B cell (primary cell): ENCODE data around the gene CSF1R.

ENCODE experiments used
- CTCF ChIP-seq: fragments of 200-600 bp; IDR thresholded peaks from one replicate; pipeline ENCODE4 v1.8.0; 2022; ENCODE audit warnings: antibody characterized with exemption, mild to moderate bottlenecking
- EZH2 ChIP-seq: IDR thresholded peaks from 2 replicates; pipeline ENCODE4 v1.6.1; 2012; ENCODE audit warnings: borderline replicate concordance, low read depth, mild to moderate bottlenecking, moderate library complexity, low read length; ENCODE audit not compliant: insufficient read depth, poor library complexity, severe bottlenecking

GRCh38 chr5:150111122-150111521, 24.8 kb upstream of the CSF1R start:
- TF ChIP-seq CTCF = no peak
- no peak for TF ChIP-seq EZH2
